SU-DHL-6 (cell line): ENCODE results near the gene KLF11.

Experiments used
- H2AFZ ChIP-seq: fragments of 200-600 bp; sonication (generic); 2 replicates; pipeline ENCODE4 v1.6.1; 2014; ENCODE audit warnings: low read depth, mild to moderate bottlenecking, moderate library complexity, mixed read lengths, antibody characterized with exemption, low read length; ENCODE audit not compliant: severe bottlenecking
- H3F3A ChIP-seq: fragments of 200-600 bp; shearing (Covaris generic); 2 replicates; pipeline ENCODE4 v1.6.0; 2016; ENCODE audit warnings: antibody characterized with exemption, mild to moderate bottlenecking; ENCODE audit not compliant: insufficient read depth
- H3K27ac ChIP-seq: fragments of 200-600 bp; sonication (generic); 2 replicates; pipeline ENCODE4 v1.5.1; 2016; ENCODE audit warnings: low read depth, mild to moderate bottlenecking, low read length, moderate library complexity, mixed read lengths
- H3K27me3 ChIP-seq: fragments of 200-600 bp; sonication (generic), shearing (Covaris generic); 2 replicates; pipeline ENCODE4 v1.6.0; 2014; ENCODE audit warnings: mild to moderate bottlenecking, low read length
- H3K36me3 ChIP-seq: fragments of 200-600 bp; sonication (generic); 2 replicates; pipeline ENCODE4 v1.6.1; 2014; ENCODE audit warnings: mild to moderate bottlenecking, low read length, mixed read lengths
- H3K4me2 ChIP-seq: fragments of 300-600, 200-600 bp; shearing (Covaris generic), sonication (generic); 2 replicates; pipeline ENCODE4 v1.6.0; 2014; ENCODE audit warnings: low read length, low read depth, mild to moderate bottlenecking; ENCODE audit not compliant: poor library complexity, severe bottlenecking
- H3K4me3 ChIP-seq: fragments of 200-600 bp; sonication (generic); 2 replicates; pipeline ENCODE4 v1.5.1; 2014; ENCODE audit warnings: antibody characterized with exemption, low read length, mild to moderate bottlenecking, mixed read lengths; ENCODE audit not compliant: insufficient read depth, poor library complexity, severe bottlenecking
- H3K79me2 ChIP-seq: fragments of 200-600 bp; sonication (generic); 2 replicates; pipeline ENCODE4 v1.6.1; 2014; ENCODE audit warnings: mild to moderate bottlenecking, low read length, moderate library complexity; ENCODE audit not compliant: insufficient read depth
- H3K9ac ChIP-seq: fragments of 200-600 bp; sonication (generic); 2 replicates; pipeline ENCODE4 v1.7.0; 2014; ENCODE audit warnings: mild to moderate bottlenecking, low read length
- H3K9me2 ChIP-seq: fragments of 200-600 bp; sonication (generic); replicated peaks from 2 replicates; pipeline ENCODE4 v1.6.1; 2014; ENCODE audit warnings: low read length; ENCODE audit not compliant: insufficient read depth
- H3K9me3 ChIP-seq: fragments of 200-600 bp; sonication (generic); 2 replicates; pipeline ENCODE4 v1.6.1; 2014; ENCODE audit warnings: low read length, mixed read lengths; ENCODE audit not compliant: insufficient read depth
- H4K20me1 ChIP-seq: fragments of 200-600 bp; sonication (generic); 2 replicates; pipeline ENCODE4 v1.6.1; 2014; ENCODE audit warnings: low read depth, mild to moderate bottlenecking, antibody characterized with exemption, low read length, moderate library complexity, mixed read lengths
- CTCF ChIP-seq: fragments of 200-600 bp; sonication (generic); IDR thresholded peaks from one replicate; pipeline ENCODE4 v1.5.1; 2017; ENCODE audit warnings: antibody characterized with exemption, mild to moderate bottlenecking, low read length, moderate library complexity; ENCODE audit not compliant: insufficient read depth, poor library complexity, severe bottlenecking
- EZH2phosphoT487 ChIP-seq: fragments of 200-600 bp; sonication (generic), shearing (Covaris generic); conservative IDR thresholded peaks from 2 replicates; pipeline ENCODE4 v1.6.1; 2018; ENCODE audit warnings: mild to moderate bottlenecking, antibody characterized with exemption, low read length, moderate library complexity, mixed read lengths

KLF11 gene

GRCh38 chr2:9996321-9996720, 47.0 kb upstream of the KLF11 start:
- H3K36me3 ChIP-seq: no peaks in the 10 kb centered on the region
- no peak for TF ChIP-seq CTCF
- TF ChIP-seq EZH2phosphoT487: no peak
- H3F3A ChIP-seq: no peaks in the 10 kb centered on the region
- H4K20me1 ChIP-seq: no peaks in the 10 kb centered on the region
- no peak overlapping the region for H3K27ac ChIP-seq
- H3K9ac ChIP-seq: no peak overlapping the region
- no peaks in the 10 kb centered on the region for H3K9me2 ChIP-seq
- no peak overlapping the region for H2AFZ ChIP-seq
- H3K27me3 ChIP-seq: no peaks in the 10 kb centered on the region
- H3K79me2 ChIP-seq: no peaks in the 10 kb centered on the region
- H3K4me2 ChIP-seq: no peak overlapping the region
- no peak overlapping the region for H3K4me3 ChIP-seq
- H3K9me3 ChIP-seq: no peaks in the 10 kb centered on the region

- no peak overlapping the region for H3K4me3 ChIP-seq
- TF ChIP-seq EZH2phosphoT487: no peak
- TF ChIP-seq CTCF: no peak
- no peaks in the 10 kb centered on the region for H3K9me3 ChIP-seq
Observed at GRCh38 chr2:9997936-9998335, 45.4 kb upstream of the KLF11 start.

GRCh38 chr2:9998916-9999654, 44.3 kb upstream of the KLF11 start:
- Histone ChIP-seq H3K9ac (no peak overlapping the region), H2AFZ (no peak overlapping the region), H3F3A (no peaks in the 10 kb centered on the region), H3K27ac (no peak overlapping the region), H3K79me2 (no peaks in the 10 kb centered on the region), H3K9me2 (no peaks in the 10 kb centered on the region), H3K4me2 (no peak overlapping the region), H3K4me3 (no peak overlapping the region), H3K9me3 (no peaks in the 10 kb centered on the region), H3K27me3 (no peaks in the 10 kb centered on the region), H4K20me1 (no peaks in the 10 kb centered on the region), H3K36me3 (no peaks in the 10 kb centered on the region)
- TF ChIP-seq EZH2phosphoT487 (no peak), CTCF (no peak)

More at GRCh38 chr2:9997936-9998335, 45.4 kb upstream of the KLF11 start:
- H3K27me3 ChIP-seq: no peaks in the 10 kb centered on the region
- H3K36me3 ChIP-seq: no peaks in the 10 kb centered on the region
- H4K20me1 ChIP-seq: no peaks in the 10 kb centered on the region
- H3K27ac ChIP-seq: no peak overlapping the region
- no peaks in the 10 kb centered on the region for H3K9me2 ChIP-seq
- H3K4me2 ChIP-seq: no peak overlapping the region
- H3K9ac ChIP-seq: no peak overlapping the region
- no peaks in the 10 kb centered on the region for H3F3A ChIP-seq
- no peaks in the 10 kb centered on the region for H3K79me2 ChIP-seq
- no peak overlapping the region for H2AFZ ChIP-seq
